Activated CD8-positive, alpha-beta T cell treated with anti-CD3 and anti-CD28 coated beads, Interleukin-2, amount 10 ng/mL, durations not matched to agents 7 days and 5 days (primary cell): Measurements from ENCODE around the gene UGT1A5. TPM values are rescaled to one million over a fixed set of nuclear protein-coding genes. Genes with fewer than 3 reads are reported as not detected.

ENCODE experiments used
- ATAC-seq: fragments of 150-1000 bp; cut with Tn5 transposase; one replicate; pipeline ENCODE4 v1.10.0; 2021; ENCODE audit warnings: moderate library complexity
- CTCF ChIA-PET: fragments of 350-600 bp; sonication (Branson Sonifier 250); formaldehyde crosslinking; loops from one replicate; lab custom pipeline; 2021; ENCODE audit warnings: antibody characterized with exemption; lab: Charles Lee
- POLR2A ChIA-PET: fragments of 350-600 bp; sonication (Branson Sonifier 250); formaldehyde crosslinking; loops from one replicate; lab custom pipeline; 2021; ENCODE audit warnings: antibody characterized with exemption; lab: Charles Lee
- DNase-seq: peaks from one replicate; pipeline ENCODE4 v3.0.0-alpha.2; 2020
- H3K27ac Mint-ChIP-seq: one replicate; pipeline ENCODE4 v1.8.0; 2021; ENCODE audit warnings: mild to moderate bottlenecking, mixed read lengths
- H3K27me3 Mint-ChIP-seq: one replicate; pipeline ENCODE4 v1.8.0; 2021; ENCODE audit warnings: low read depth, mixed read lengths
- H3K36me3 Mint-ChIP-seq: one replicate; pipeline ENCODE4 v1.8.0; 2021; ENCODE audit warnings: low read depth, mixed read lengths
- H3K4me1 Mint-ChIP-seq: one replicate; pipeline ENCODE4 v1.8.0; 2021; ENCODE audit warnings: low read depth, mixed read lengths
- H3K4me3 Mint-ChIP-seq: one replicate; pipeline ENCODE4 v1.8.0; 2021; ENCODE audit warnings: mild to moderate bottlenecking, mixed read lengths
- H3K9me3 Mint-ChIP-seq: one replicate; pipeline ENCODE4 v1.8.0; 2022; ENCODE audit warnings: mixed read lengths; ENCODE audit not compliant: insufficient read depth
- total RNA-seq, 2 experiments: library from RNA; stranded (reverse); gene quantifications; one replicate each; pipeline ENCODE4 v1.2.3, GENCODE V29; 2021

UGT1A5 gene
- total RNA-seq, 2 experiments from 2014 or later, result not detected

- Mint-ChIP-seq H3K9me3 (peaks cover 6% of the 10 kb centered on the region), H3K36me3 (no peaks in the 10 kb centered on the region), H3K4me3 (no peak overlapping the region), H3K27ac (no peak overlapping the region), H3K4me1 (no peaks in the 10 kb centered on the region), H3K27me3 (no peaks in the 10 kb centered on the region)
- DNase-seq (no peak), ATAC-seq (no peak)
- POLR2A ChIA-PET, result no interaction called here
- CTCF ChIA-PET, result no interaction called here
Measured at GRCh38 chr2:233754872-233755611, 42.3 kb downstream of the UGT1A5 start.

- H3K36me3 Mint-ChIP-seq, result no peaks in the 10 kb centered on the region
Measured at GRCh38 chr2:233756429-233757081, 43.8 kb downstream of the UGT1A5 start.

GRCh38 chr2:233758141-233758540 is 45.4 kb downstream of the UGT1A5 start:
- CTCF ChIA-PET, result no interaction called here
- H3K4me3 Mint-ChIP-seq, result no peak overlapping the region

More at GRCh38 chr2:233756429-233757081, 43.8 kb downstream of the UGT1A5 start:
- H3K27ac Mint-ChIP-seq, result no peak overlapping the region
- ATAC-seq (no peak), DNase-seq (no peak)
- no peak overlapping the region for H3K4me3 Mint-ChIP-seq
- no peaks in the 10 kb centered on the region for H3K27me3 Mint-ChIP-seq
- peaks cover 3% of the 10 kb centered on the region for H3K9me3 Mint-ChIP-seq
- H3K4me1 Mint-ChIP-seq, result no peaks in the 10 kb centered on the region
- POLR2A ChIA-PET, result no interaction called here
- CTCF ChIA-PET, result no interaction called here

GRCh38 chr2:233758849-233759248 is 46.1 kb downstream of the UGT1A5 start:
- peaks cover 10% of the 10 kb centered on the region for H3K27me3 Mint-ChIP-seq
- DNase-seq, result no peak
- H3K27ac Mint-ChIP-seq, result no peak overlapping the region
- H3K36me3 Mint-ChIP-seq, result no peaks in the 10 kb centered on the region
- ChIA-PET CTCF (no interaction called here), POLR2A (interaction anchor here (0.7 kb wide), 1 partner anchor 1613 kb away, joined by 3 read pairs; no protein-coding TSS in a partner anchor)
- no peaks in the 10 kb centered on the region for H3K9me3 Mint-ChIP-seq
- H3K4me3 Mint-ChIP-seq, result no peak overlapping the region
- no peaks in the 10 kb centered on the region for H3K4me1 Mint-ChIP-seq
- ATAC-seq, result no peak

More at GRCh38 chr2:233758141-233758540, 45.4 kb downstream of the UGT1A5 start:
- POLR2A ChIA-PET, result no interaction called here
- DNase-seq (no peak), ATAC-seq (no peak)
- Mint-ChIP-seq H3K27ac (no peak overlapping the region), H3K27me3 (peaks cover 2% of the 10 kb centered on the region), H3K4me1 (no peaks in the 10 kb centered on the region), H3K9me3 (no peaks in the 10 kb centered on the region), H3K36me3 (no peaks in the 10 kb centered on the region)

- DNase-seq (no peak), ATAC-seq (no peak)
- H3K27me3 Mint-ChIP-seq, result peaks cover 16% of the 10 kb centered on the region
- H3K36me3 Mint-ChIP-seq, result no peaks in the 10 kb centered on the region
- H3K9me3 Mint-ChIP-seq, result no peaks in the 10 kb centered on the region
- H3K27ac Mint-ChIP-seq, result no peak within 1 kb of the TSS
- CTCF ChIA-PET, result no interaction called here
- no peak within 1 kb of the TSS for H3K4me3 Mint-ChIP-seq
- H3K4me1 Mint-ChIP-seq, result no peaks in the 10 kb centered on the region
- POLR2A ChIA-PET, result no interaction called here
Measured at GRCh38 chr2:233760043-233760442, 47.3 kb downstream of the UGT1A5 start, which contains the start of gene UGT1A1. Gene UGT1A1 (plus strand): TSS chr2:233760270. CDS start chr2:233760288, 18 bp downstream.

- CTCF ChIA-PET, result no interaction called here
- no peaks in the 10 kb centered on the region for H3K36me3 Mint-ChIP-seq
- no peak for ATAC-seq
- DNase-seq, result no peak
- H3K27ac Mint-ChIP-seq, result no peak overlapping the region
- H3K4me3 Mint-ChIP-seq, result no peak overlapping the region
- no peaks in the 10 kb centered on the region for H3K4me1 Mint-ChIP-seq
- H3K9me3 Mint-ChIP-seq, result no peaks in the 10 kb centered on the region
- peaks cover 16% of the 10 kb centered on the region for H3K27me3 Mint-ChIP-seq
- POLR2A ChIA-PET, result no interaction called here
Measured at GRCh38 chr2:233761040-233761769, 48.5 kb downstream of the UGT1A5 start.

GRCh38 chr2:233764264-233764663 is 51.6 kb downstream of the UGT1A5 start:
- POLR2A ChIA-PET, result no interaction called here
- H3K9me3 Mint-ChIP-seq, result no peaks in the 10 kb centered on the region

GRCh38 chr2:233764761-233765160 is 52.1 kb downstream of the UGT1A5 start:
- Mint-ChIP-seq H3K9me3 (no peaks in the 10 kb centered on the region), H3K27me3 (peaks cover 21% of the 10 kb centered on the region), H3K27ac (no peak overlapping the region), H3K4me1 (no peaks in the 10 kb centered on the region), H3K4me3 (no peak overlapping the region), H3K36me3 (no peaks in the 10 kb centered on the region)
- CTCF ChIA-PET, result no interaction called here
- no peak for ATAC-seq
- POLR2A ChIA-PET, result no interaction called here
- DNase-seq, result no peak

More at GRCh38 chr2:233764264-233764663, 51.6 kb downstream of the UGT1A5 start:
- ATAC-seq (no peak), DNase-seq (no peak)
- CTCF ChIA-PET, result no interaction called here
- H3K4me1 Mint-ChIP-seq, result no peaks in the 10 kb centered on the region
- no peak overlapping the region for H3K27ac Mint-ChIP-seq
- no peaks in the 10 kb centered on the region for H3K36me3 Mint-ChIP-seq
- no peak overlapping the region for H3K4me3 Mint-ChIP-seq
- H3K27me3 Mint-ChIP-seq, result peaks cover 21% of the 10 kb centered on the region

GRCh38 chr2:233766416-233766815 is 53.7 kb downstream of the UGT1A5 start:
- ATAC-seq (no peak), DNase-seq (no peak)
- Mint-ChIP-seq H3K36me3 (no peaks in the 10 kb centered on the region), H3K9me3 (no peaks in the 10 kb centered on the region), H3K4me3 (no peak overlapping the region), H3K27ac (no peak overlapping the region), H3K4me1 (no peaks in the 10 kb centered on the region), H3K27me3 (peaks cover 21% of the 10 kb centered on the region)
- CTCF ChIA-PET, result no interaction called here
- POLR2A ChIA-PET, result no interaction called here

- no peaks in the 10 kb centered on the region for H3K36me3 Mint-ChIP-seq
- no peak for ATAC-seq
- POLR2A ChIA-PET, result no interaction called here
Measured at GRCh38 chr2:233768076-233768475, 55.4 kb downstream of the UGT1A5 start.

GRCh38 chr2:233769260-233769659 is 56.6 kb downstream of the UGT1A5 start:
- ATAC-seq, result no peak
- no peaks in the 10 kb centered on the region for H3K9me3 Mint-ChIP-seq
- ChIA-PET POLR2A (no interaction called here), CTCF (no interaction called here)
- H3K27ac Mint-ChIP-seq, result no peak overlapping the region
- peaks cover 9% of the 10 kb centered on the region for H3K27me3 Mint-ChIP-seq
- no peaks in the 10 kb centered on the region for H3K4me1 Mint-ChIP-seq
- no peak for DNase-seq
- no peaks in the 10 kb centered on the region for H3K36me3 Mint-ChIP-seq
- H3K4me3 Mint-ChIP-seq, result no peak overlapping the region

More at GRCh38 chr2:233768076-233768475, 55.4 kb downstream of the UGT1A5 start:
- Mint-ChIP-seq H3K4me1 (no peaks in the 10 kb centered on the region), H3K27me3 (peaks cover 19% of the 10 kb centered on the region), H3K9me3 (no peaks in the 10 kb centered on the region), H3K4me3 (no peak overlapping the region), H3K27ac (no peak overlapping the region)
- no peak for DNase-seq
- CTCF ChIA-PET, result no interaction called here

GRCh38 chr2:233772153-233772552 is 59.4 kb downstream of the UGT1A5 start:
- Mint-ChIP-seq H3K4me3 (no peak overlapping the region), H3K4me1 (no peaks in the 10 kb centered on the region), H3K27me3 (peaks cover 6% of the 10 kb centered on the region), H3K27ac (no peak overlapping the region), H3K36me3 (no peaks in the 10 kb centered on the region), H3K9me3 (no peaks in the 10 kb centered on the region)
- ChIA-PET POLR2A (no interaction called here), CTCF (no interaction called here)
- ATAC-seq, result no peak
- no peak for DNase-seq
